GM21390 (cell line): ENCODE measurements around the gene SYT1.

ENCODE experiments used
- ATAC-seq: cut with Tn5 transposase; IDR thresholded peaks from one replicate; pipeline ENCODE4 v1.9.1; 2021; ENCODE audit not compliant: unreplicated experiment

Gene SYT1

DNA sequence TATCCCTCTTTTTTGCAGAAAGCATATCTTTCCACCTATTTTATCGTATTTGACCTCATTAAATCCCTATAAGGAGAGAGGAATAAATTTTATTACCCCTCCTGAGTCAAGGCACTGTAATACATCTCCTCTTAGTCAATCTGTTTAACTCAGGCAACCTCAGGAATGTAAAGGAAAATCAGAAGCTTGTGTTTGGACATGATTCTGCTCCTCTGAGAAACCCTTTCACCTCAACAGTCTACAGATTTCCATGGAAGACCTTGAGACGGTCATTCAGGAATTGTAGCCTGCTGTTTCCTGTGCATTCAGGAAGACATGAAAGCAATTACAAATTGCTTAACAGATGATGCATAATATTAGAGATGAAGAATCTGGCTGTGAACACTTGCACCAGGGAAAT, 465.4 kb downstream of the SYT1 start:
- ATAC-seq, result no peak

DNA sequence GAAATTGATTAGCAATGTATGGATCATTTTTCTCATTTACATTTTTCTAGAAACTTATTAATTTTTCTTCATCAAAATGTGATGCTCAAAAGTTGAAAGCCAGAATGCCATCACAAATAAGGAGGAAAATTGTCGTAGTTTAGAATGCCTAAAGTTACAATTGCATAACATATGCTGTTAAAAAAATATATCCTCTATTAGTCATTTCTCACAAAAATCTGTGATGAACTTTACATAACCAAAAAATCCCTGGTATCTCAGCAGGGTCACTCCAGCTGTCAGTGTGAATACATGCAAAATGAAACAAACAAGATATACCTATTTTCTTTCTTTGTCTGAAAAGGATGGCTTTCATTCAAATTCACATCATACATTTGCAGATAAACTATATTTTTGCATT, 467.3 kb downstream of the SYT1 start:
- no peak for ATAC-seq

DNA sequence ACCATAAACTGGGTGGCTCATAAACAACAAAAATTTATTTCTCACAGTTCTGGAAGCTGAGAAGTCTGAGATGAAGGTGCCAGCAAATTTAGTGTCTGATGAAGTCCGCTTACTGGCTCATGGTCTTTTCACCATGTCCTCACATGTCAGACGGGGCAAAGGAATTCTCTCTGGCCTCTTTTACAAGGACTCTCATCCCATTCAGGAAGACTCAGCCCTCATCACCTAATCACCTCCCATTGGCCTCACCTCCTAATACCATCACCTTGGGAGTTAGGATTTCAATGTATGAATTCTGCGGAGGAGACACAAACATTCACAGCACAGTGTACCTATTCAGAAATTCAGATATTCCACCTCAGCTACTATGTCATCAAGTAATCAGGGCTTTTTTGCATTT, 468.6 kb downstream of the SYT1 start:
- no peak for ATAC-seq

DNA sequence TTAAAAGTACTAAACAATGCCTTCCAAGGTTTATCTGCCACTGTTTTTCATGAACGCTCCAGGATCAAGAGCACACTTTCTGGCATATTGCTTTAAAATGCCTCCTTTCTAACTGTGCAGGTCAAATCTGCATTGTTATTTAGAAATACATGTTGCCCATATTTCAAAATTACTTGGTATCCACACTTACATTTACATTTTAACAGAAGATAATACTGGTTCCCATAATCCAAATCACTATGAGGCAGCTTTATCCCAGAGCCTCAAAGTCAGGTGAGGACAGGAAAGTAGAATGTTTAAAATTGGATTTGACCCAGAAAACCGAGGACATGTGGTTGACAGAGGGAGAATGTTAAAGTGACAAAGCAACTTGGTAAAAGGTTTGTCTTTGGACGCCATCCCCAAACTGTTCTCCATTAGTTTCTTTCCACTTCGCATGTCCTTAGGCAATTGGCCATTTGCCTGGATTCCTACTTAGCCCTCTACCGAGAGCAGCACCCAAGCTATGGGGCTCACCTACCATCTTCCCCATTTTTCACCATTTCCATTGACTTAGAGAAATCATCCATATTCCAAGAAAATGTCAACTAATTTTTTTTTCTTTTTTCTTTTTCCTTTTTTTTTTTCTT, 473.2 kb downstream of the SYT1 start:
- ATAC-seq, result no peak

DNA sequence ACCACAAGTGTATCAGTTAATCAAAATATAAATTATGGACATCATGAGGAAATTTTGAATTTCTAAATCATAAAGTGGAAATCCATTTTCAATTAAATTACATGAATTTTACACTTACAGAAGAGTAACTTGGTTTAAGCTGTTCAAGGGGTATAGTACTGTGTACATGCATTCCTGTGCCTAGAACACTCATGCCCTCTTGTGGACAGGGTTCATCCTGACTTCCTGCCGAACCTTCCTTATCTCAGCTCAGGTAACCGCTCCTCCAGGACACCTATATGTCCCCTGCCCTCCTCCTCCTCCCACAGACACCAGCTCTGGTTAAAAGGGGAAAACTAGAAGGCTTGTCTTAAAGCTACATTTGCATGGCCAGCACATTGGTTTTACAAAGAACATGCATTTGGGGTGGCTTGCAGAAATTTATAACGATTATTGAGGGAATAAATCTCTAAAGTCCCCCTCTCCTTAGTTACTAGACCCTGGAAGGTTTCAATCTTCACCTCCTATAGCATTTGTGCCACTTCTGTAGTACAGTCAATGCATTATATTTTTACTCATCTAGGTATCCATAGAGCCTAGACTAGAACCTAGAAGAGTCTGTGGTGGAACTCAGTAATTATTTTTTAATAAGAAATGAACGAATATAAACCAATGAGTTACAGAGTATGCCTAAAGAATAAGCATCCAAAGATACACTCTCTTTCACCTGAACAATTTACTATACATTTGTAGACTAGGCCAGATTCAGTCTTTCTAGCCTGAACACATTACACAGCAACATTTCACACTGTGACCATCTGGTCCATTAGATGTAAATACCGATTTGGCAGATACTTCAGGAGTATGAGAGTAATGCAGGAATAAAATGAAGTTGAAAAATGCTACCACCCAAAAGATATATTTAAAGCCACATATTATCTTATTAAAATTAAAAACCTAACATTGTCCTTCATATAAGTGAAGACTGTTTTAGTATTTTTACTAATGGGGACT, 480.6 kb downstream of the SYT1 start:
- no peak for ATAC-seq

DNA sequence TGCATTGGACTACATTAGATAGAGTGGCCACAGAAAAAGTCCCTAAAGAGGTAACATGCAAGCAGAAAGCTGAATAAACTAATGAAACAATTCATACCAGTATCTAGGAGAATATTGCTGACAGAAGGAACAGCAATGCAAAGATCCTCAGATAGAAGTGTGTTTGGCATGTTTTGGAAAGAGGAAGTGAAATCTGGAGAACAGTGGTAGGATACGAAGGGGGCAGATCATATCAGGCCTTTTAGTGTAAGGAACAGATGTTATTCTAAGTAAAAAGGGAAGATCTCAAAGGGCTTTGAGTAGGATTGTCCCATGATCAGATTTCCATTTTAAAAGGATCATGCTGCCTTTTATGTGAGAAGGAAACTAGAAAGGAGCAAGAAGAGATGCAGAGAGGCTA, 483.3 kb downstream of the SYT1 start:
- ATAC-seq, result no peak

DNA sequence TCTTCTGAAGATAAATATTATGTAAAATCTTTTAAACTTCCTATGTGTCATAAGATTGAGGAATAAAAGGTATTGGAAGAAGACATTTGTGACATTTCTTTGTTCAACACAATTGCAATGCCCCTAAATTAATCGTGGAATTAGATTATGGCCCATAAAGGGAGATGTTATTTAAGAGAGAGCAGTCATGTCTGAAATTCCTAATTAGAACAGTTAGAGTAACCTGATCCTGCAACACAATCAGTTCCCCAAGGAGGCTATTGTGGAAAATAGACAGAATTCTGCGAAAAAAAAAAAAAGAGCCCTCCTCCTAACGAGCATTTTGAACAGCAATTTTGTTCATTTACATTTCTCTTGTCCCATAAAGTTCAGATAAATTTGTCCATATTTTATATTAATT, 486.7 kb downstream of the SYT1 start:
- no peak for ATAC-seq

DNA sequence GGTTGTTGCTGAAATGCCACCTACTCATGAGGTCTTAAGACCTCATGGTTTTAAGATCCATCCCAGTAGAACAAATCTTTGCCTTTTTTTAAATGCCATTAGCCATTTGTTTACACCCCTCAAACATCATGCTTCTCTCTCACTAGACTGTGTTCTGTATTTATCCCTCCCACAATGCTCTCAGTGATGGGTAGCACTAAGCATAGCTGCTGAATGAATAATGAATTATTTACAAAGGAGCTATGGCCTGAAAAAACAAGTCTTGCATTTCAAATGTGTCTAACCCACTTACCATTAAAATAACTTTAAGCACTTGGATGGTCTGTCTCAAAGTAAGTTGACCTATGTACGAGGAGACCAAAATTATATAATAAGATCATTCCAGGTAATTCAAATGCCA, 491.6 kb downstream of the SYT1 start:
- no peak for ATAC-seq

DNA sequence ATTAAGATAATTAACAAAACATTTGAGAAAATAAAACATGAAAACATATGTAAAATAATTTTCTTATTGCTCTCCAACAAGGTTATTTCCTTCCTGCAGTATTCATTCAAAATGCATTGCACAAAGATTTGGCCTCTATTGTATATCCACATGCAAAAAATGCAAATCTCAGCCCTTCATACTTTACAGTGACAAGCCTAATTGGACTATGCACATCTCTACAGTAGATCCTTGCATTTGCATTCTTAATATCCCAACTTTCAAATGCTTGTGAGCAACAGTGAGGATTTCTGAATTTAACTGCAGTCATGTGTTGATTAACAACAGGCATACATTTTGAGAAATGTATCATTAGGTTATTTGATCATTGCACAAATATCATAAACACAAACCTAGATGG, 492.5 kb downstream of the SYT1 start:
- ATAC-seq, result no peak

DNA sequence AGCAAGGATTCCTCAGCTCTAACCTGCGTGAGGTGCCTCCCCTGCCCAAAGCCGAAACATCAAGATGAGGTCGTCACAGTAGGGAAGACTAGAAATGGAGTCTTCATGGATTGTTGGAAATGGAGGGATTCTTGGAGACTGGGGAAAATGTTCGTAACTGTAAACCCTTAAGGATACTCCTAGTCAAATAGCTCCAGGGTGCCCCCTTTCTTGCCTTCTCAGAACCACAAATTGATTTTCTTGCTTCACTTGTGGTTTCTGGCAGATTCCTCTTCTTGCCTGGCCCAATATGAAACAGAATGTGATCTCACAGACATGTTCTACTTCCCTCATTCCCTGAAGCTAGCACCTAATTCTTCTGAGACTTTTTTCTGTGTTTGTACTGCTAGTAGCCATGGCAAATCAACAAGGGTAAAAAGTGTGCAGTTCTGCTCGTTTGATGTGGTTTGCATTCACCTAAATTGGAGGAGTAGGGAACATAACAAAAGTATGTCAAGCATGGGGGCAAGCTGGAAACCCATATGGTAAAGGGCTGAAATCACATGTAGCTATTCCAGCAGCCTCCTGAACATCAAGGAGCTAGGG, 494.2 kb downstream of the SYT1 start:
- ATAC-seq, result no peak

DNA sequence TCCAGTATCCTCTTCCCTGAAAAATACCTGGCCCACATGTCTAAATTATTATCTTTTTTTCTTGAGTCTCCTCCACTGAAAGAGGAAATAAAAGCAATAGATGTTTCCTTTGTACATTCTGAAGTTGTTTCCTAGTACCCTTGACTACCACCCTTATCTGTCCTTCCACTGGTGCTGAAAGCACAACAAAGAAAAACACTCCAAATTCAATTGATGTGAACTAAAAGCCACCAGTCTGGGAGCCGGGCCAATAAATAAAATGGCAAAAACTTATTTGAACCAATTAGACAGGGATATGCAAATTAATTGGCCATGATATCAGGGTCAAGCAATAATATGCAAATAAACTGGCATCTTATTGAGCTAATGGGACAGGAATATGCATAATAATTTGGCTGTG, 495.7 kb downstream of the SYT1 start:
- ATAC-seq, result no peak

DNA sequence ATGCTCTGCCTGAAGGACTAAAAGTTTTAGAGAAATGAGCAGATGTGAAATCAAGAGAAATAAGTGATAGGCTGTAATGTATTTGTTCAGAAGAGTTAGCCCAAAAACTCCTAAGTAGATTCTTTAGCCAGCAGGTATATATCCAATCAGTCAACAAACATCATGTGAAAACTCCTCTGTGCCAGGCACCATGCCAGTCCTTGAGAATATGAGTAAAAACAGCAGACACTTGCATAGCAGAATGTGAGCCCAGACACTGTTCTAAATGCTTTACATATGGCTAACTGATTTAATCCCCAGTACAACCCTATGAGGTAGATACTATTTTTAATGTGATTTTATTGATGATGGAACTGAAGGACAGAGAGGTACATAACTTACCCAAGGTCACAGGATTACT, 496.4 kb downstream of the SYT1 start:
- no peak for ATAC-seq

DNA sequence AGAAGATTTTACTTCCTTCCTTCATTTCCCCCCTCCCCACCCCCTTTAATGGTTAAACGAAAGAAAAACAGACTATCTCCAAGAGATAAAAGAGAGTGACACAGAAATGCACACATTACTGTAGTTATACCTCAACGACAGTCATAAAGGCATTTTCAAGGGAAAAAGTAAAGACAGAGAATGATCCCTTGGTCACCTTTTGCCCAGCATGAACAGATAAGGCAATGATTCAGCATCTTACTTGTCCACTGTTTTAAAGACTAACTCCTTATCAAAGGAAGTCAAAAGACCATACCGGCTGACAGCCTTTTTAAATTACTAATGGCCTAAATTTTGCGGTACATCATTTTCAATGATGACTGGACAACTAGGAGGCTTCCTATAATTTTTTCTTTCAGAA, 499.6 kb downstream of the SYT1 start:
- ATAC-seq, result no peak

DNA sequence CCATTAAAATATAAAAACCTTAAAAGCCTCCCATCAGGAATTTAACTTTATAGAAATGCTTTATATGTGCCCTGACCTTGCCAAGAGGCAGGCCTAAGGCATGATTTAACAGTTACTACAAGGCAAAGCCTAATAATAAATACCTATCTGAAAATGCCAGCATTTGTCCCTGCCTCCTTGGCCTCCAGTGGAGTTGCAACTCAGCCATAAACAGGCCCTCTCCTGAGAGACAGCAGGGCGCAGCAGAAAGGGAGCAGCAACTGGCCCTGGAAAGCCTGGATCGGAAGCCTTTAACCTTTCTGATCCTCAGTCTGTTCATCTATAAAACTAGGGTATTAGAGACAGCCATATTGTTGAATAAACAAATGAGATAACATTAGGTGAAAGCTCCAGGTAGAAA, 501.8 kb downstream of the SYT1 start:
- no peak for ATAC-seq

DNA sequence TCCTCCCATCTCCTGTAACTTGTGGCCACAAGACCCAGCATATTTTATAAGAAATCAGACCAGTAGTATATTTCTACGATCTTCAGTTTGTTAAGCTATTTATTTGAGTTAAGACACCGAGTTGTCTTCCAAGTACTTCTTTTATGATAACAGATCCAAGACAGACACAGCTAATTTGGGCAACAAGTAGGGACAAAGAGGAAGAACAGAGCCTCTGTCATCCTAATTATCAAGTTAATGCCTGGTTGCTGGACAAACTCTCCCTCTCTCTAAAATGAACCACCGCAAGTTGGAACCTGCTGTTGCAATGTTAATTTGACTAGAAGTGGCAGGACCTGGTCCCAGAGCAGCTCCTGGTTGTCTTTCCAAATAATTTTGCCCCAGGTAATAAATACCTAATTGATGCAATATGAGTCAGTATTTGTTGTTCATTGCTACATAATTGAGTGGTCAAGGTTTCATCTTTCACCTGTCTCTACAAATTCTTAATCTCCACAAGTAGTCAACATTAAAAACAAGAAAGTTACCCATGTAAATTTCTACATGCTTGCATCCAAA, 502.5 kb downstream of the SYT1 start:
- ATAC-seq, result no peak

DNA sequence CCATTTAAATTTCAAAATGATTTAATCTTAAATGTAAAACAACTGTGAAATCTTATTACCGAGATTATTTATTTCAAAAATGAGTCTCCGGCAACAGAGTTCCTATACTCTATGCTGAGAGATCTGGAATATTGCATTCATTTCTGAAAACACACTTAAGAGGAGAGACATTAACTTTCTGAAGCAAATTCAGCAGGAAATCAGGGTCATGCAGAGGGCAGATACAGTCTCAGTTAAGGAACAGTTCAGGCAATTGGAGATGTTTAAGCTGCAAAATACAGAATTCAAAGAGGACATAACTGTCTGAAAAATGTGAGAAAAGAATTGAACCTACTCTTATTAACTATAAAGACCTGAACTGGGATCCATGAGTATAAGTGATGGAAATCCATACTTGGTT, 505.4 kb downstream of the SYT1 start:
- no peak for ATAC-seq

DNA sequence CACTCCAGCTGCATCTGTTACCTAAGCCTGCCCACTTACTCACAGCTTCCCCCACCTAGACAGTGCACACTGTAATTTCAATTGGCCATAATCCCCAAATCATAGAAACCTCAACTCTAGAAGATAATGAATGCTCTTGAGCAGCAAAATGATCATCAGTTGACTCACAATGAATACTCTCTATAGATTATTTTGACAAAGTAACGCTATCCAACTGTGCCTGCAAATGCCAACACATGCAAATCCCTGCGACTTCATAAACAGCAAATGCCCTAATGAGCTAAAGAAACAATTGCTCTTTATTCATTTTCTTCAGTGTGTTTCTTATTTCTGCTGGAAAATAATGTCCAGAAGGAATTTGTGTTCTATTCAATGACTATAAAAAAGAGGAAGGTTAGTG, 506.7 kb downstream of the SYT1 start:
- ATAC-seq, result no peak

DNA sequence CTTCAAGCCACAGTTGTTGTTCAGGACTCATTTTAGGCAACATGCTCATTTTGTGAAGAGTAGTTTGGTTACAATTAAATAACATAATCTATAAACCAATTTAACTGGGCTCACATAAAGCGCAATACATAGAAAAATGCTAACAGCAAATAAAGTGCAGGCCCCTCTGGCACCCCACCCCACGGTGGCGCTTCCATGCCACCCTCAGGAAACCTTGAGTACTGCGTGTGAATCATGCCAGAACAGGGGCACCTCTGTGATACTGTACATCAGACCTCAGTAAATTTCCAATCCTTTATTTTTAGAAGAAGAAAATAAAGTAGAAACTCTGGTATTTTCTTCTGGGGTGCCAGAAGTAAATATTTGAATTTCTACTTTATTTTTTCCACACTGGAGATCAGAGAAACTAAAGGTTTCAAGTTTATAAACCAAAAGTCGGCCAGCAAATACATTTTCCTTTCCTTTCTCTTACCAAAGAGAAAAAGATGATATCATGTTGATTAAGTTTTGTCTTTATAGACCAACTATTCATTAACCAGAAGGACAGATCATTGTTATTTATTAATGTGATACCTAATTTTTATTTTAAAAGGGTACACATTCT, 509.4 kb downstream of the SYT1 start:
- ATAC-seq, result peak; percentile 73

DNA sequence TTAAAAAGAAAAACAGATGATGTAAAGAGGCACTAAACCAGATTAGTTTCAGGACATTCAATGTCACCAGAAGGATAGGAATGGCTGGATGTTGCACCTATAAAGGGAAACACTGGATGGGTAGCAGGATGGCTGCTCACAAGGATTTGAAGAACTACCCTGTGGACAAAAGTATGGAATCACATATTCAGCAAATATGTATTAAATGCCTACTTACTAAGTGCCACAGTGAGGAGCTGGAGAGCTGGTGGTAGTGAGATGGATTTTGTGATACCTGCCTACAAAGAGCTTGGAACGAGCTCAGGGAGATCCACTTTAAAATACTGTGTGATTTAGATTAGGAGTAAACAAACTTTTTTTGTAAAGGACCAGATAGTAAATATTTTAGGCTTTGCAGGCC, 510.0 kb downstream of the SYT1 start:
- no peak for ATAC-seq

DNA sequence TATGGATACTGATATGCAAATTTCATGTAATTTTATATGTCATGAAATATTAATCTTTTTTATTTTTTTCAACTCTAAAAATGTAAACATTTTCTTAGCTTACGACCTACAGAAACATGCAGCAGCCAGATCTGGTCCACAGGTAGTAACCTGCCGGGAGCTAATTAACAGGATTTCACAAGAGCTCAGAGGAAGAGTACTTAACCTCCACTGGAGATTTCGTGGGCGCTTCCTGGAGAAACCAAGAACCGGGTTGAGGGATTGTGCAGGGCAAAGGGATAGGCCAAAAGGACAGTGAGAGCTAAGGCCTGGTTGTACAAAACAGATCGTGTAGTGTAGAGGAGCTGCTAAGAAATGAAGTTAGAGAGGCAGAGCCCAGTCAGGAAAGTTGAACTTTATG, 510.5 kb downstream of the SYT1 start:
- no peak for ATAC-seq

DNA sequence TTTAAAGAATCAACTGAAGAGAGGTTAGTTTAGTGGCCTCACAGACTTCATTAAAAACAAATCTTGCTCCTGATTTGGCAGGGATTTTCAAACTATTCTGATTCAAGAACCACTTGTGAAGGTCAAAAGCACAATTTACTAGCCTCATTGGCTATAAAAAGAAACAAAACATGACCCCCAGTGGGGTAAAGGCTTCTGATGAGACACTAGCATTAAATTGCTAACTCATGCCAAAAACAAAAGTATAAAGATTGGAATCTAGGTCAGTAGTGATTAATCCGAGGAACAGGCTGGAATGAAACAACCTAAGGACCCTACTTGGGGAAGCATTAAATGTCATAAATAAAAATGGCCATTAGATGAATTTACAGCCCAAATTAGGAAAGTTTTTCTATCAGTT, 513.9 kb downstream of the SYT1 start:
- ATAC-seq, result no peak
